Naive thymus-derived CD8-positive, alpha-beta T cell (primary cell): ENCODE measurements around the gene TRIM28. TPM values are rescaled to one million over a fixed set of nuclear protein-coding genes. Genes with fewer than 3 reads are reported as not detected.

ENCODE experiments used
- microRNA-seq: library from miRNA; unstranded; fragments of <30 nt; microRNA quantifications from one replicate; pipeline ENCODE4 v1.2.0, GENCODE V29; 2022; ENCODE audit warnings: borderline microRNAs expressed
- polyA plus RNA-seq, 3 donors: library from polyadenylated mRNA; unstranded; fragments of 300-500 nt; fragmentation: Illumina TruSeq; gene quantifications; one replicate each; pipeline ENCODE4 v1.2.3, GENCODE V29; 2021
- total RNA-seq, 8 experiments: library from RNA in 2 of 8; stranded (reverse) in 2 of 8; gene quantifications; one replicate each; pipeline ENCODE4 v1.2.3 and lab custom pipeline; 2021 to 2026

The TRIM28 gene
- total and polyA plus RNA-seq, 5 experiments from 2014 or later = 55.7 to 434 (median 114) TPM

Small RNA genes within 50 kb of the gene (microRNA-seq; reads per million reads assigned to microRNA genes)
- not detected for gene MIR6807

Other genes starting within 250 kb of the TRIM28 start
- gene ERVK3-1, start 238.7 kb upstream of the TRIM28 start, total RNA-seq = 10 to 100 TPM; 84.3 to 86.1 TPM
- 10 to 100 TPM; 55.1 to 80.9 (median 72.0) TPM for gene ERVK3-1, start 238.7 kb upstream of the TRIM28 start, polyA plus RNA-seq
- gene ZSCAN22, start 217.1 kb upstream of the TRIM28 start, total RNA-seq = 1 to 10 TPM; 4.6 TPM
- gene ZSCAN22, start 217.1 kb upstream of the TRIM28 start, polyA plus RNA-seq = 1 to 10 TPM in 2 of 3 donors, under 1 TPM in 1; 0.69 to 3.3 (median 1.4) TPM
- gene A1BG, start 190.6 kb upstream of the TRIM28 start, total RNA-seq = 10 to 100 TPM; 26.3 to 38.3 TPM
- gene A1BG, start 190.6 kb upstream of the TRIM28 start, polyA plus RNA-seq = 100 to 1,000 TPM in 2 of 3 donors, 10 to 100 TPM in 1; 96.6 to 126 (median 121) TPM
- gene ZNF497, start 181.3 kb upstream of the TRIM28 start, total RNA-seq = 1 to 10 TPM; 4.7 to 6.6 TPM
- gene ZNF497, start 181.3 kb upstream of the TRIM28 start, polyA plus RNA-seq = 1 to 10 TPM; 1.8 to 2.2 (median 1.9) TPM
- 1 to 10 TPM; 5.6 to 5.8 TPM for gene ZNF837, start 163.0 kb upstream of the TRIM28 start, total RNA-seq
- gene ZNF837, start 163.0 kb upstream of the TRIM28 start, polyA plus RNA-seq = 10 to 100 TPM in 1 of 3 donors, 1 to 10 TPM in 2; 4.2 to 14.3 (median 9.9) TPM
- gene RPS5, start 156.8 kb upstream of the TRIM28 start, total RNA-seq = 1,000 to 10,000 TPM; 1,656 to 1,664 TPM
- 1,000 to 10,000 TPM; 1,899 to 2,106 (median 2,080) TPM for gene RPS5, start 156.8 kb upstream of the TRIM28 start, polyA plus RNA-seq
- 1 to 10 TPM in 1 of 2 experiments, under 1 TPM in 1; 0.39 to 1.2 TPM for gene RNF225, start 148.4 kb upstream of the TRIM28 start, total RNA-seq
- not detected for gene RNF225, start 148.4 kb upstream of the TRIM28 start, polyA plus RNA-seq
- gene ZNF584, start 135.4 kb upstream of the TRIM28 start, total RNA-seq = 10 to 100 TPM; 10.6 to 10.7 TPM
- gene ZNF584, start 135.4 kb upstream of the TRIM28 start, polyA plus RNA-seq = 1 to 10 TPM; 6.3 to 6.5 (median 6.4) TPM
- gene ZNF132, start 103.9 kb upstream of the TRIM28 start, total RNA-seq = 10 to 100 TPM in 1 of 2 experiments, 1 to 10 TPM in 1; 10.0 to 10.6 TPM
- 1 to 10 TPM; 1.0 to 3.1 (median 2.0) TPM for gene ZNF132, start 103.9 kb upstream of the TRIM28 start, polyA plus RNA-seq
- gene ZNF324B, start 92.4 kb upstream of the TRIM28 start, total RNA-seq = 10 to 100 TPM; 11.4 to 12.9 TPM
- gene ZNF324B, start 92.4 kb upstream of the TRIM28 start, polyA plus RNA-seq = 1 to 10 TPM; 1.4 to 2.6 (median 1.8) TPM
- 10 to 100 TPM; 24.8 to 28.0 TPM for gene ZNF324, start 77.0 kb upstream of the TRIM28 start, total RNA-seq
- 10 to 100 TPM in 2 of 3 donors, 1 to 10 TPM in 1; 8.3 to 16.2 (median 12.8) TPM for gene ZNF324, start 77.0 kb upstream of the TRIM28 start, polyA plus RNA-seq
- 10 to 100 TPM; 18.7 to 20.4 TPM for gene ZNF446, start 67.7 kb upstream of the TRIM28 start, total RNA-seq
- 1 to 10 TPM; 1.6 to 2.7 (median 2.4) TPM for gene ZNF446, start 67.7 kb upstream of the TRIM28 start, polyA plus RNA-seq
- gene SLC27A5, start 32.1 kb upstream of the TRIM28 start, total RNA-seq = 10 to 100 TPM; 16.6 to 19.9 TPM
- gene SLC27A5, start 32.1 kb upstream of the TRIM28 start, polyA plus RNA-seq = 10 to 100 TPM; 24.5 to 39.2 (median 31.1) TPM
- gene ZBTB45, start 24.3 kb upstream of the TRIM28 start, total RNA-seq = 10 to 100 TPM; 21.3 to 23.0 TPM
- 1 to 10 TPM; 2.8 to 5.3 (median 3.5) TPM for gene ZBTB45, start 24.3 kb upstream of the TRIM28 start, polyA plus RNA-seq
- 10 to 100 TPM; 59.2 to 60.0 TPM for gene CHMP2A, start 11.0 kb downstream of the TRIM28 start, total RNA-seq
- 100 to 1,000 TPM; 135 to 154 (median 144) TPM for gene CHMP2A, start 11.0 kb downstream of the TRIM28 start, polyA plus RNA-seq
- gene UBE2M, start 14.5 kb downstream of the TRIM28 start, total RNA-seq = 10 to 100 TPM; 48.5 to 51.2 TPM
- gene UBE2M, start 14.5 kb downstream of the TRIM28 start, polyA plus RNA-seq = 10 to 100 TPM; 10.4 to 20.5 (median 18.0) TPM
- 10 to 100 TPM; 49.1 to 53.2 TPM for gene MZF1, start 29.3 kb downstream of the TRIM28 start, total RNA-seq
- 10 to 100 TPM in 2 of 3 donors, 1 to 10 TPM in 1; 9.1 to 12.7 (median 11.7) TPM for gene MZF1, start 29.3 kb downstream of the TRIM28 start, polyA plus RNA-seq